ENCODE data around the gene TTC12. TPM values are rescaled to one million over a fixed set of nuclear protein-coding genes. Genes with fewer than 3 reads are reported as not detected.

Gene TTC12
- total RNA-seq, 2 experiments from 2014 or later, result 3.6 to 3.9 TPM

- peaks cover 3% of the 10 kb centered on the region for H3K4me1 ChIP-seq (ENCODE audit: insufficient read depth, low read length, poor library complexity, severe bottlenecking)
- no peaks in the 10 kb centered on the region for H3K9me3 ChIP-seq (ENCODE audit: low read length)
- CTCF ChIA-PET (ENCODE audit: unreplicated experiment), result no interaction called here
- POLR2A ChIA-PET, result interaction anchor here (0.7 kb wide), 1 partner anchor 31 kb away, joined by 3 read pairs; no protein-coding TSS in a partner anchor
- TF ChIP-seq, protein P1, sequence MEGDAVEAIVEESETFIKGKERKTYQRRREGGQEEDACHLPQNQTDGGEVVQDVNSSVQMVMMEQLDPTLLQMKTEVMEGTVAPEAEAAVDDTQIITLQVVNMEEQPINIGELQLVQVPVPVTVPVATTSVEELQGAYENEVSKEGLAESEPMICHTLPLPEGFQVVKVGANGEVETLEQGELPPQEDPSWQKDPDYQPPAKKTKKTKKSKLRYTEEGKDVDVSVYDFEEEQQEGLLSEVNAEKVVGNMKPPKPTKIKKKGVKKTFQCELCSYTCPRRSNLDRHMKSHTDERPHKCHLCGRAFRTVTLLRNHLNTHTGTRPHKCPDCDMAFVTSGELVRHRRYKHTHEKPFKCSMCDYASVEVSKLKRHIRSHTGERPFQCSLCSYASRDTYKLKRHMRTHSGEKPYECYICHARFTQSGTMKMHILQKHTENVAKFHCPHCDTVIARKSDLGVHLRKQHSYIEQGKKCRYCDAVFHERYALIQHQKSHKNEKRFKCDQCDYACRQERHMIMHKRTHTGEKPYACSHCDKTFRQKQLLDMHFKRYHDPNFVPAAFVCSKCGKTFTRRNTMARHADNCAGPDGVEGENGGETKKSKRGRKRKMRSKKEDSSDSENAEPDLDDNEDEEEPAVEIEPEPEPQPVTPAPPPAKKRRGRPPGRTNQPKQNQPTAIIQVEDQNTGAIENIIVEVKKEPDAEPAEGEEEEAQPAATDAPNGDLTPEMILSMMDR (conservative IDR thresholded peaks at IDR 0.05; ENCODE audit: low read length), result no peak
- TF ChIP-seq EZH2phosphoT487 (IDR thresholded peaks at IDR 0.05; ENCODE audit: borderline replicate concordance, low read depth, low read length), result no peak
- no peak overlapping the region for H3K4me3 ChIP-seq (ENCODE audit: low read depth, low read length, poor library complexity, severe bottlenecking)
- intact Hi-C loops (cut with micrococcal nuclease; ENCODE audit: unreplicated experiment), result no loop called here
- no TSS peak for BruUV-seq (replicated peaks)
- no peak overlapping the region for H2AFZ ChIP-seq (ENCODE audit: low read length)
- no peaks in the 10 kb centered on the region for H3K36me3 ChIP-seq (ENCODE audit: insufficient read depth, low read length)
- no peak overlapping the region for H3K27ac ChIP-seq (ENCODE audit: low read depth, low read length, poor library complexity, severe bottlenecking)
- H3K9me2 ChIP-seq (ENCODE audit: insufficient read depth, low read length), result no peaks in the 10 kb centered on the region
- no peaks in the 10 kb centered on the region for H3K79me2 ChIP-seq (ENCODE audit: insufficient read depth, low read depth, low read length)
- no peaks in the 10 kb centered on the region for H4K20me1 ChIP-seq (ENCODE audit: insufficient read depth, low read length)
- no peak overlapping the region for H3K4me2 ChIP-seq (ENCODE audit: low read length)
- DNase-seq (ENCODE audit: low spot score), result no peak
These were observed 3.0 kb downstream of the TTC12 start for GRCh38 chr11:113317339-113317738.

DNA sequence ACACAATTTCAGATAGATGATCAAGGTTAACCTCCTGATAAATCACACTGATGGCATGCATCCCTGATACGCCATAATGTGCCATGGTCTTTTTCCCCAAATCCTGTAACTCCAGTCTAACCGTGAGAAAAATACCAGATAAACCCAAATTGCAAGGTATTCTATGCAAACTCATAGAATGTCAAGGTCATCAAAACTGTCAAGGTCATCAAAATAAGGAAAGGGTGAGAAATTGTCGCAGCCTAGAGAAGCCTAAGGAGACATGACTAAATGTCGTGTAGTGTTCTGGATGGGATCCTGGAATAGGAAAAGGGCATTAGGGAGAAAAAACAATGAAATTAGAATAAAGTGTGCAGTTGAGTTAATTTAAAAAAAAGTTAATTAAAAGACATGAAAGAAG lies 4.7 kb downstream of the TTC12 start:
- Histone ChIP-seq H3K4me2 (ENCODE audit: low read length) (no peak overlapping the region), H3K9me2 (ENCODE audit: insufficient read depth, low read length) (no peaks in the 10 kb centered on the region), H3K4me1 (ENCODE audit: insufficient read depth, low read length, poor library complexity, severe bottlenecking) (no peaks in the 10 kb centered on the region), H3K9me3 (ENCODE audit: low read length) (no peaks in the 10 kb centered on the region), H3K27ac (ENCODE audit: low read depth, low read length, poor library complexity, severe bottlenecking) (no peak overlapping the region), H4K20me1 (ENCODE audit: insufficient read depth, low read length) (no peaks in the 10 kb centered on the region), H3K79me2 (ENCODE audit: insufficient read depth, low read depth, low read length) (no peaks in the 10 kb centered on the region), H3K36me3 (ENCODE audit: insufficient read depth, low read length) (no peaks in the 10 kb centered on the region), H3K4me3 (ENCODE audit: low read depth, low read length, poor library complexity, severe bottlenecking) (no peak overlapping the region), H2AFZ (ENCODE audit: low read length) (no peak overlapping the region)
- BruUV-seq (replicated peaks), result no TSS peak
- ChIA-PET CTCF (ENCODE audit: unreplicated experiment) (no interaction called here), POLR2A (no interaction called here)
- no peak for TF ChIP-seq EZH2phosphoT487 (IDR thresholded peaks at IDR 0.05; ENCODE audit: borderline replicate concordance, low read depth, low read length)
- TF ChIP-seq, protein P1 (conservative IDR thresholded peaks at IDR 0.05; ENCODE audit: low read length), result no peak
- no peak for DNase-seq (ENCODE audit: low spot score)
- intact Hi-C loops (cut with micrococcal nuclease; ENCODE audit: unreplicated experiment), result no loop called here

- no TSS peak for BruUV-seq (replicated peaks)
- Histone ChIP-seq H2AFZ (ENCODE audit: low read length) (no peak overlapping the region), H3K79me2 (ENCODE audit: insufficient read depth, low read depth, low read length) (no peaks in the 10 kb centered on the region), H3K36me3 (ENCODE audit: insufficient read depth, low read length) (no peaks in the 10 kb centered on the region), H3K4me1 (ENCODE audit: insufficient read depth, low read length, poor library complexity, severe bottlenecking) (no peaks in the 10 kb centered on the region), H3K9me3 (ENCODE audit: low read length) (no peaks in the 10 kb centered on the region), H4K20me1 (ENCODE audit: insufficient read depth, low read length) (no peaks in the 10 kb centered on the region), H3K4me3 (ENCODE audit: low read depth, low read length, poor library complexity, severe bottlenecking) (no peak overlapping the region), H3K4me2 (ENCODE audit: low read length) (no peak overlapping the region), H3K9me2 (ENCODE audit: insufficient read depth, low read length) (no peaks in the 10 kb centered on the region), H3K27ac (ENCODE audit: low read depth, low read length, poor library complexity, severe bottlenecking) (no peak overlapping the region)
- TF ChIP-seq EZH2phosphoT487 (IDR thresholded peaks at IDR 0.05; ENCODE audit: borderline replicate concordance, low read depth, low read length), result no peak
- TF ChIP-seq, protein P1 (conservative IDR thresholded peaks at IDR 0.05; ENCODE audit: low read length), result no peak
- ChIA-PET POLR2A (no interaction called here), CTCF (ENCODE audit: unreplicated experiment) (no interaction called here)
- intact Hi-C loops (cut with micrococcal nuclease; ENCODE audit: unreplicated experiment), result no loop called here
- DNase-seq (ENCODE audit: low spot score), result no peak
These were observed 7.8 kb downstream of the TTC12 start for GRCh38 chr11:113322158-113322557.

All from OCI-LY7 (cell line).